GM21423 (cell line): ENCODE results near the gene SCRT2.
"Not testable (repeated sequence)": the region's sequence is repeated elsewhere in the genome, so short reads cannot be mapped to it uniquely, and the experiment has no call there.

Source experiments
- ATAC-seq: cut with Tn5 transposase; IDR thresholded peaks from one replicate; pipeline ENCODE4 v1.9.1; 2021; ENCODE audit warnings: mild to moderate bottlenecking, moderate library complexity; ENCODE audit not compliant: unreplicated experiment

Gene SCRT2

GRCh38 chr20:675453-676314, at the start of gene SCRT2:
Gene SCRT2, minus strand, starts transcription at chr20:675802. Its CDS starts 201 bp downstream, at chr20:675601.
- no peak for ATAC-seq

- ATAC-seq: not testable (repeated sequence)
Measured at GRCh38 chr20:724797-725196, 49.2 kb upstream of the SCRT2 start.

GRCh38 chr20:723756-724155, 48.2 kb upstream of the SCRT2 start:
- no peak for ATAC-seq

GRCh38 chr20:722822-723644, 47.4 kb upstream of the SCRT2 start:
- ATAC-seq: no peak

GRCh38 chr20:721876-722275, 46.3 kb upstream of the SCRT2 start:
- no peak for ATAC-seq

GRCh38 chr20:719816-720215, 44.2 kb upstream of the SCRT2 start:
- no peak for ATAC-seq

GRCh38 chr20:719068-719467, 43.5 kb upstream of the SCRT2 start:
- ATAC-seq: no peak

- ATAC-seq: no peak
Measured at GRCh38 chr20:717832-718231, 42.2 kb upstream of the SCRT2 start.

- ATAC-seq: no peak
Measured at GRCh38 chr20:717271-717670, 41.7 kb upstream of the SCRT2 start.

GRCh38 chr20:714453-714852, 38.9 kb upstream of the SCRT2 start:
- ATAC-seq: no peak

GRCh38 chr20:711576-711975, 36.0 kb upstream of the SCRT2 start:
- no peak for ATAC-seq

GRCh38 chr20:710780-711450, 35.3 kb upstream of the SCRT2 start:
- no peak for ATAC-seq

- ATAC-seq: no peak
Measured at GRCh38 chr20:709991-710779, 34.6 kb upstream of the SCRT2 start.

- no peak for ATAC-seq
Measured at GRCh38 chr20:709423-709822, 33.8 kb upstream of the SCRT2 start.

GRCh38 chr20:708956-709355, 33.4 kb upstream of the SCRT2 start:
- no peak for ATAC-seq

- no peak for ATAC-seq
Measured at GRCh38 chr20:707451-708110, 32.0 kb upstream of the SCRT2 start.

- no peak for ATAC-seq
Measured at GRCh38 chr20:706366-706885, 30.8 kb upstream of the SCRT2 start.

- no peak for ATAC-seq
Measured at GRCh38 chr20:704726-705125, 29.1 kb upstream of the SCRT2 start.

- no peak for ATAC-seq
Measured at GRCh38 chr20:703426-703825, 27.8 kb upstream of the SCRT2 start.

GRCh38 chr20:703006-703405, 27.4 kb upstream of the SCRT2 start:
- no peak for ATAC-seq
